HG03039 (cell line): ENCODE results near the gene TARP.

Source experiments
- ATAC-seq: cut with Tn5 transposase; IDR thresholded peaks from one replicate; pipeline ENCODE4 v1.9.1; 2021; ENCODE audit warnings: mild to moderate bottlenecking, moderate library complexity; ENCODE audit not compliant: unreplicated experiment

TARP gene

DNA sequence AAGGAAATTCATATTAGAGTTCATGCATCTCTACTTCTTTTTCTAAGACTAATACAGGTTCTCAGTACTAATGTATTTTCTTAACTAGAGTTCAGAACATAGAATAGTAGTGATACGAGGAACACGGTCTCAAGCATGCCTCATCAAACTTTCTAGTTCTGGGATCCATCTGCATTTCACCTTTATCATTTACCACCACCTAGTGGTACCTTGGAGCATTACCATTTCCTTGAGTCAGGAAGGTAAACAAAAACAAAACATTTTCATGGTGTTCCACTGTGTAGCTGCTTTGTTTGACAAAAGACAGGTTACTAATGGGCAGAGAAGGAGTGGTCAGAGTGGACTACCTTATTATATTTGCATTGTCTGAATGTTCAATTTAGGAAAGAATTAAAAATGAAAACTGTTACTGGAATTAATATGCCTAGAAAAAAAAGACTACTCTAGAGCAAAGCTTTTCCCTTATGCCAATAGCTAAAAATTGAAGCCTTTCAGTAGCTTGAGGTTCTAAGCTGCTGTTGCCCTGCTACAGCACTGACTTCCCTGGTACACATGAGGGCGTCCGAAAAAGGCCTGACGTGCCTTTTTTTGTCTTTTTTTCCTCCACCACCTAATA lies 50.8 kb downstream of the TARP start:
- ATAC-seq: peak; percentile 71

GRCh38 chr7:38220452-38220851 lies 53.0 kb downstream of the TARP start:
- ATAC-seq: no peak

DNA sequence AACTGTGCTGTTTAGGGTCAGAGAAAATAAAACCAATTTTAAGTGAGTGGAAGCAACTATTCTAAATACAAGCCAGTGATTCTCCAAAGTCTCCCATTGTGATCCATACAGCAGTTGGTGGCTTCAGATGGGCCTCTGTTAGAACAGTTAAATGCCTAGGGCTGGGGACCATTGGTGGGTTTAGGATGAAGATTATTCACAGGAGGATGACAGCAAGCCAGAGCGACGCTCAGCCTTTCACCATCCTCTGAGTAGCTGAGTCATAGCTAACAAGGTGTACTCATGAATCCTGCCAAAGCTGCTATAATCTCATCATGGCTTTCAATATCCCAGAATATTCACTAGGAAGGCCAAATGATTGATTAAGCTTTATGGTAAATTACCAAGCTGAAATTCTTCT lies 55.8 kb downstream of the TARP start:
- no peak for ATAC-seq

- peak; percentile 91 for ATAC-seq
Measured at GRCh38 chr7:38215735-38216670, 57.4 kb downstream of the TARP start.

- ATAC-seq: no peak
Measured at GRCh38 chr7:38215115-38215514, 58.3 kb downstream of the TARP start.

GRCh38 chr7:38211940-38212339 lies 61.5 kb downstream of the TARP start:
- no peak for ATAC-seq

GRCh38 chr7:38211486-38211885 lies 62.0 kb downstream of the TARP start:
- ATAC-seq: no peak
